ENCODE measurements around the gene SOX15.
A peak's percentile ranks its signal among the peaks of the same experiment; 100 is the strongest.
"Not testable (repeated sequence)": the region's sequence is repeated elsewhere in the genome, so short reads cannot be mapped to it uniquely, and the experiment has no call there.

The SOX15 gene

DNA sequence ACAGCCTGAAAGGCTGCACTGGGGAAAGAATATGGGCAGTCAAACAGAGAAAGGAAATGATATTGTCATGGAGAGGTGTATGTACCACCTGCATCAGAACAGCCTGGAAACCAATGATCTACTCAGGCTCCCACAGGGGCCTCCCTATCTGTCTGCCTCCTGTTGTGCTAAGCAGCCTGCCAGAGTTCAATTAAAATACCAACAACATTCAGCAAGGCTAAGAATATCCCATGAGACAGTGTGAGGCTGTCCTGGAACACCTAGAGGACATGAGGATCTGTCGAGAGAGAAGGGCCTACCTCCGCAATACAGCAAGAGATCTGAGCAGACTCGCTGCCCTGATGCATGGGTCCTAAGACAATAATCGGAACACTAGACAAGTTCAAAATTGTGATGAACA is 16.4 kb upstream of the SOX15 start:
- no peak for DNase-seq

DNA sequence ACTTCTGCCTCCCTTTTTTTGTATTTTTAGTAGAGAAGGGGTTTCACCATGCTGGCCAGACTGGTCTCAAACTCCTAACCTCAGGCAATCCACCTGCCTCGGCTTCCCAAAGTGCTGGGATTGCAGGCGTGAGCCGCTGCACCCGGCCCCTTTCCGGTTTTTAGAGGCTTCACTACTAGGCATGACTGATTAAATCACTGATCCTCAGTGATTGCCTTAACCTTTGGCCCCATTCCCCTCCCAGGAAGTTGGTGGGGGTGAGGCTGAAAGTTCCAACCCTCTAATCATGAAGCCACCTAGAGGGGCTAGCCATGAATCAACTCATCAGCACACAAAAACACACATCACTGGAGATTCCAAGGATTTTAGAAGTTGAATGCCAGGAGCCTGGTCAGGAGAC is 7.7 kb upstream of the SOX15 start:
- not testable (repeated sequence) for DNase-seq

DNA sequence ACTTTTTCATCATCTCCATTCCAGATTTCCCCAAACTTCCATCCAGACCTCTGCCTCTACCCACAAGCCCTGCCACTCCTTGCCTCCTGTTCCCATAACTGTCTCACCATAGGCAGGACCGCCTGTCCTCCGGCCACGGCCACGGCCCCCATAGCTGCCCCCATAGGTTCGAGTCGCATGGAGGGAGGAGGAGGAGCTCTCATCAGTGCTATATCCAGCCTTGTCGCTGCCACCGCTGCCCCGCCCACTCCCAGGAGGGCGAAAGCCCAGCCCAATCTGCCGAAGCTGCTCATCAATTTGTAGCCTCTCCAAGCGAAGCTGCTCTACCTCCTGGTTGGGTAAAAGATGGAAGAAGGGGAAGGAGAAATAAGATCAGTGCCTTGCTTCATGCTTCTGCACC is 3.4 kb upstream of the SOX15 start:
- no peak for DNase-seq

DNA sequence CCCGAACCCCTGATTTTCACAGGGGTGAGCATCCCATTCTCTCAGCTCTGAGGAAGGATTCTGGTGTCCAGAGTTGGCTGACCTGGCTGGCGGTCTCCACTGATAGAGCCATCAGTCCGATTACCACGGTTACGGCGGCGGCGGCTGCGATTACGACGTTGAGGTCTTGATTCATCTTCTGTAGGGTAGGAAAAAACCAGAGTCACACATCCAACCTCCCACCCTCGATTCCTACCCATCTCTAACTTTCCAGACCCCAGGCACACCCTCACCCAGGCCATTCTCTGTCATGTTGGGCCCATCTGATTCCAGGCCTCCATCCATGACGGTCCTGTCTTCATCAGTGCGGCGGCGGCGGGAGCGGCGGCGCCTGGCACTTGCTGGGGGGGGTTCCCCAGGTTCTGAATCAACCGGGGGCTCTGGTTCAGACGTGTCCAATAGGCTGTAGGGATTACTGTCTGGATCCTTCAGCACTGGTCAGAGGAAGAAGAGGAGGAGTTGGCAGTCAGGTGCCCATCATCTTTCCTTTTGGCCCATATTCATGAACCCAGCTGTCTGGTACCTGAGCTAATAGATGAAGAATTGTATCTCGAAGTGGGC is 2.6 kb upstream of the SOX15 start:
- DNase-seq: no peak

DNA sequence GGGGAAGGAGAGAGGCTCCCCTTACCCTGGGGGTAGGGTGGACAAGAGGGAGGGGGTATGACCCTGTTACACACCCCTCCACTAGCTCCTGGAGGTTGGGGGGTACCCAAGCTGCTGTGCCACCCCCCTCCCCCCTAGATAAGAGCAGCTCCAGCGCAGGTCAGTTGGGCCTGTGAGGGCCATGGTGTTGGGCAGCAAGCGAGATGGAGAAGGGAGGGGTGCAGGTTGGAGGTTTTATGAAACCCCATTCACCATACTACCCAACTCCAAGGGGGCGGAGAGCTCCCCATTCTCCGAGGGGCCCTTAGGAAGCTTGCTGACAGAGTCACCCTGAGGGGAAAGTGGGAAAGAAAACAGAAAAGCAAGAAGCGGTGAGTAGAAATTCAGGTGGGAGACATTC is 1.7 kb upstream of the SOX15 start:
- DNase-seq: no peak

DNA sequence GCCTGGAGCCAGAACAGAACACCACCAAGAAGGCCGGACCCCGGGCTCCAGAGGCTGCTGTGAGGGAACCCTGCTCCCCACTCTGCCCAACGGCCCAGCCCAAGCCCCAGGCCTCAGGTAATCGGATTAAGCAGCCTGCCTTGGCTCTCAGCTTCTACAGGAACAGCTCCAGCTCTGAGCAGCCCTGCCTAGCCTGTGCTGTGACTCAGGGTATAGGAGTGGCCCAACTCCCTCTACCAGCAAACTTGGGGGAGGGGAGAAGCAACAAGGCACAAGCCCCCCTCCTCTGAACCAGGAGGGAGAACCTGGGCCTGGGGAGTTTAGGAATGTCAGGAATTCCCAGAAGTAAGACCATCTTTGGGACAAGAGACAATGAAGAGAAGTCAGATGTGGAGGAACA is 849 bp upstream of the SOX15 start:
- DNase-seq: no peak

DNA sequence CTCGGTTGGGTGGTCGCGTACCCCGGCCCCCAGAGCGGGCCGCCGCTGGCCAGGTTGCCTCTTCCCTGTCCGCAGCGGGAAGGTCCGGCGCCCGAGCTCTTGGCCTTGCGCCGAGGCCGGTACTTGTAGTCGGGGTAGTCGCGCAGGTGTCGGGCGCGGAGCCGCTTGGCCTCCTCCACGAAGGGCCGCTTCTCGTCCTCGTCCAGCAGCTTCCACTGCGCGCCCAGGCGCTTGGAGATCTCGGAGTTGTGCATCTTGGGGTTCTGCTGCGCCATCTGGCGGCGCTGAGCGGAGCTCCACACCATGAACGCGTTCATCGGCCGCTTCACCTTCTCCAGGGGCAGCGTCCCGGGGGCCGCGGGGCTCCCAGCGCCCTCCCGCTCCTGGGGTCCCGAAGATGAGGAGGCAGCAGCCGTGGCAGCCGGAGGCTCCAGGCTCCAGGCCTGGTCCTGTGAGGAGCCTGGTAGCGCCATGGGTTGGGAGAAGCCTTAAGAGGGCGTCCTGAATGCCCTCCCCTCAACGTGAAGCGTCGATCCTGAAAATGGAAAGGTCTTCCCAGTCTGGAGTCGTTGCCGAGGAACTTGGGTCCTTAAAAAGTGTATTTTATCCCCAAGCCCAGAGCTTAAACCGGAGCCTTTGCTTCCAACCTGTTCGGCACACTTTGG is 558 bp downstream of the SOX15 start:
- DNase-seq: no peak

DNA sequence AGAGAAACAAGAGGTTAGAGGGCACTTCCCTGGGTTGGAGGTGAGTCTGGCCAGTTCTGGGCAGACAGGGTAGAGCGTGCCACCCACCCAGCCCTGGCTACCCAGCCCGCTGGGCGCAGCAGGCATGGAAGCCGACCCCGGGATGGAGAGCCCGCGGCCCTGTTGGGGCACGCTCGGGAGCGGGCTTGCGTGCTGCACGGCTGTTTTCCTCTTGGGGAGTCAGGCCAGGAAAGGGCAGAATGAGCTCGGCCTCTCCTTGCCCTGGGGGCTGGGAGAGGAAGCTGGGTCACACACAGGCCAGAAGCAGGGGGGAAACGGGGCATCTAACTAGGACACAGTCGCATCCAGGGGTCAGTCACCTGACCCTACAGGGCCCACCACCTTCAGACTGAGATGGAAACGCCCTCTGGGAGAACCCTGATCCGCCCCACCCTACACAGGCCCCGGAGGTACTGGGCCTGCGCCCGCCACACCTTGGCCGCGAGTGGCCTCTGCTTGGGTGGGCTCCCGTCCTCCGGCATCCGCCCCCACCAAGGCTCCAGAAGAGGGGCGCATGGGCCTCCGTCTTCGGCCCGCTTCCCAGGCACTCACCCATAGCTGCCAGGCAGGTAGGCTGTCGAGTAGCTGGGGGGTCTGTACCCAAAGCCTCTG is 1.2 kb downstream of the SOX15 start:
- DNase-seq: no peak

DNA sequence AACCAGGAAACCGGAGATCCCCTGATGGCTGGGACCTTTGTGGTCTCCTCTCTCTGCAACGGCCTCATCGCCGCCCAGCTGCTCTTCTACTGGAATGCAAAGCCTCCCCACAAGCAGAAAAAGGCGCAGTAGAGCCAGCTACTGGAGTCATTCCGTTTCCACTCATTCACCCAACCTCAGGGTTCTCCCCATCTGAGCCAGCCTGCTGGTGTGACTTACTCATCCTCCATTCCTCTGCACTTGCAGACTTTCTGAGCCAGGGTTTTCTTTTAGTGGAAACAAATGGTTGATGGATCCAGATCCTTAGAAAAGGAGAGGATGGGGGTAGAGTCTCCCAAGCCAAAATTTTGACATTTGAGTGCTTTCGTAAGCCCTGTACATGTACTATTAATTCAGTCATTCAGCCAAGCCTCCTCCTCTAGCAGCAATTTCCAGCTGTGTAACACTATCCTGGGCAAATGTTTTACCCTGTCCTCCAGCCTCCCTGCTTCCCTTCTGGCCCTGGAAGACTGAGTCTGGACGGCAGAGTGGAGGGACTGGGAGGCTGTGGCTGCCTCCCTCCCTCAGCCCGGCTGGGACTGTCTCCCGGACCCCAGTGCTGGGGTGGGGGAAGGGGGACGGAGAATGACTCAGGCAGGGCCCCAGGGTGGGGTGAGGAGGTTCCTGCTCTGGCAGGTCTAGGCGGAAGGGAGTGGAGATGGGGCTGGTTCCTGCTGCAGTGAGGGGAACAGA is 2.3 kb downstream of the SOX15 start:
- no peak for DNase-seq

DNA sequence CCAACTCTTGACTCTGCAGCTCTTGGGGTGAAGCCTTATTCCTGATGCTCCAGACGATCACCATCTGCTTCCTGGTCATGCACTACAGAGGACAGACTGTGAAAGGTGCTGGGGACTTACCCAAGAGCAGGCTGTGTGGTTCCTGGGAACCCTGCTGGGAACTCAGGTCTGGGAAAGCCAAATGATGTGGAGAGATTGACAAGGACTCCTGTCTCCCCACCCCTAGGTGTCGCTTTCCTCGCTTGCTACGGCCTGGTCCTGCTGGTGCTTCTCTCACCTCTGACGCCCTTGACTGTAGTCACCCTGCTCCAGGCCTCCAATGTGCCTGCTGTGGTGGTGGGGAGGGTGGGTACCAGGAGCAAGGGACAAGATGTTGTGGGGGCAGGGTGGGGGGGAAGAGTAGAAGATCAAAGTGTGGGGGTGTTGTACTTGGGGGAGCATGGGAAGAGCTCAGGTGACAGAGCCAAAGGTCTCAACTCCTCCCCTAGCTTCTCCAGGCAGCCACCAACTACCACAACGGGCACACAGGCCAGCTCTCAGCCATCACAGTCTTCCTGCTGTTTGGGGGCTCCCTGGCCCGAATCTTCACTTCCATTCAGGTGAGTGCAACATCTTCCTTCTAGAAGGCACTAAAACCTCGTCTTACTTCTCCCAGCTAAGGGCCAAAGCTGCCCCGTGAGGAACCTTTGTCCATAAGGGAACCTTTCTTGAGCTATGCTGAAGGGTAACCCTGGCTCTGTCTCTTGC is 3.0 kb downstream of the SOX15 start:
- no peak for DNase-seq

DNA sequence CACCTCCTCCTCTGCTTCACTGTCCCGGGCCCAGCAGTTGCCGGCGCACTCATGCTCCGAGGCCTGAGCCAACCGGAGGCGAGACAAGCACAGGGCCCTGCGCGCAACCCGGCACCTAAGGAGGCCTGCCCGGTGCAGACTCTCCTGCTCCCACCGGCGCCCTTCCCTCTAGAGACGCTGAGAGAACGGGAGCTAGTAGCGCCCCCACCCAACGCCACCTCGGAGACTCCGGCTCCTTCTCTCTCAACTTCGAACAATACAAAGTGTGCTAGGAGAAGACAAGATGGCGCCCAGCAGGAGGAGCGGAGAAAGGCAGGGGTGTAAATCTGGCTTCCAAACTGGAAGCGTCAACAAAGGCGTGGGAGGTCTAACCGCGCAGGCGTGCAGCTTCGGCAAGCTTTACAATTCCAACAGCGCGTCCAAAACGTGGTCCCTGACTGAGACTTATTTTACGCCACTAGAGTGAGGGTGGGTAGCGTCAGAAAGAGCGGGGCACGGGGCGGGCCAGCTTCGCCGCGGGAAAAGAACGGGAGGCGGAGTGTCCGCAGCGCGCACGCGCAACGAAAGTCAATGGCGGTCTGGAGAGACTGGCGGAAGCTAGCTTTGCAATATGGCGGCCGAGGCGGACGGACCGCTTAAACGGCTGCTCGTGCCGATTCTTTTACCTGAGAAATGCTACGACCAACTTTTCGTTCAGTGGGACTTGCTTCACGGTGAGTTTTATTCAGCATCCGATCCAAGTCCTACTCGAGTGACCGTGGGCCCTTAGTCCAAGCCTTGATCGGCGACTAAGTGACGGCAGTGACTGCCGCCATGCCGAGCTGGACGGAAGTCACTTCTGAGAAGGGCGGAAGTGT is 6.4 kb downstream of the SOX15 start, which contains the start of gene MPDU1:
MPDU1 (plus strand) TSS at position 600 of the 857 bp plus-strand sequence; CDS start at position 611, 11 bp downstream.
- DNase-seq: peak; percentile 91

DNA sequence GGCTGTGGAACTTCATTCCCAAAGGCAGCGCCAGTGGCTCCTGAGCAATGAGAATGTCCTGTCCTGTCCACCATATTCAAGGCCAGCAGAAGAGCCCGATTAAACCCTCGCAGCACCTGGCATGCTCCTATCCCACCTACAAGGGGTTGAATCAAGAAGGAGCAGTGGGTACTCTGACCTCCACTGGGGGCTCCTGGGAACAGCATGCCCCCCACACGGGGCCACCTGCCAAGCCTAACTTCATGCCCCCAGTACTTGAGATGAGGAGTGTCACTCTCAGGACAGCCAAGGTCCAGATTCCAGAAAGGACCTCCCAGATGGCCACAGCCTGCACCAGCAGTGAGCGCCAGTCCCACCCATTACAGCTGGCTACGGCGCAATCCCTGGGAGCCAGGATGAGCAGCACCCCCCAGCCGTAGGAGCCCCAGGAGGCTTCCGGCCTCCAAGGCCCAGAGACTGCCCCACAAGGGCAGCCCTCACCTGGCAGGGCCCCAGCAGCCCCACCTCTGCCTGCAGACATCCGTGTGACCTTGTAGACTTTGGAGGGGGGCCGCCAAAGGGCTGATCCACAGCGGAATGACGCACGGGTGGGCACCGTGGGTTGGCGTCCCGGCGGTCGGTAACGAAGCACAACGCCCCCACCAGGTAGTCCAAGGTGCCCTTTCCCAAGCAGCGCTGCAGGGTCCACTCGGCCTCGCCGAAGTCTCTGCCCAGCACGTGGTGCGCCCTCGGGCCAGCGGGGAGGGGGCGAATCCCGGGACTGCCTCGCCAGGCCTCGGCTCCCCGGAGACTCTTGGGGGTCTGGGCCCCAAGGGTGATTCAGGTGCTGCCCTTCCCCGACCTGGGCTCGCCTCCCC is 7.3 kb downstream of the SOX15 start:
- no peak for DNase-seq

DNA sequence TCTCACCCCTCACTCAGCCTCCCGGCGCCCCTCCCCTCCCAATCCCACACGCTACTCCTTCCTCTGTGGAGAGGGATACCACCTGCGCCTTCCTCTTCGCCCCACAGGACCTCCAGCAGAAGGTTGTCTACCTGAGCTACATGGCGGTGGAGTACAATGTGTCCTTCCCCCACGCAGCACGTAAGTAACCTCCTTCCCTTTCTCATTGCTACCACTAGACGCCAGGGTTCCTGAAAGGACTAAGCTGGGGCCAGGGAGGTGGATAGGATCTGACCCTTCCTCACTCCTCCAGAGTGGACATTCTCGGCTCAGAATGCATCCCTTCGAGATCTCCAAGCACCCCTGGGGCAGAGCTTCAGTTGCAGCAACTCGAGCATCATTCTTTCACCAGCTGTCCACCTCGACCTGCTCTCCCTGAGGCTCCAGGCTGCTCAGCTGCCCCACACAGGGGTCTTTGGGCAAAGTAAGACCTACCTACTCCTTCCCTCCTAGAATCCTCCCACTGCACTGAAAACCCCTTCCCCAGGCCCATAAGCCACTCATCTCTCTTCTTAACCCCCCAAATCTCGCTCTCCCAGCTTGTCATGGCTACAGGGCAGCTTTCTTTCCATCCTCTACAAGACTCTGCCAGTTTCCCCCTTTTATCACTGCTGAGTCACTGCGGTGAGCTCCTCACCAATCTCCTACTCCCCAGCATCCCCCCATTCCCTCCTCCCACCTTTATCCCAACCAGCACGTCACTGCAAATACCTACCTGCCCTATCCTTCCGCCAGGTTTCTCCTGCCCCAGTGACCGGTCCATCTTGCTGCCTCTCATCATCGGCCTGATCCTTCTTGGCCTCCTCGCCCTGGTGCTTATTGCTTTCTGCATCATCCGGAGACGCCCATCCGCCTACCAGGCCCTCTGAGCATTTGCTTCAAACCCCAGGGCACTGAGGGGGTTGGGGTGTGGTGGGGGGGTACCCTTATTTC is 9.0 kb downstream of the SOX15 start:
- no peak for DNase-seq

DNA sequence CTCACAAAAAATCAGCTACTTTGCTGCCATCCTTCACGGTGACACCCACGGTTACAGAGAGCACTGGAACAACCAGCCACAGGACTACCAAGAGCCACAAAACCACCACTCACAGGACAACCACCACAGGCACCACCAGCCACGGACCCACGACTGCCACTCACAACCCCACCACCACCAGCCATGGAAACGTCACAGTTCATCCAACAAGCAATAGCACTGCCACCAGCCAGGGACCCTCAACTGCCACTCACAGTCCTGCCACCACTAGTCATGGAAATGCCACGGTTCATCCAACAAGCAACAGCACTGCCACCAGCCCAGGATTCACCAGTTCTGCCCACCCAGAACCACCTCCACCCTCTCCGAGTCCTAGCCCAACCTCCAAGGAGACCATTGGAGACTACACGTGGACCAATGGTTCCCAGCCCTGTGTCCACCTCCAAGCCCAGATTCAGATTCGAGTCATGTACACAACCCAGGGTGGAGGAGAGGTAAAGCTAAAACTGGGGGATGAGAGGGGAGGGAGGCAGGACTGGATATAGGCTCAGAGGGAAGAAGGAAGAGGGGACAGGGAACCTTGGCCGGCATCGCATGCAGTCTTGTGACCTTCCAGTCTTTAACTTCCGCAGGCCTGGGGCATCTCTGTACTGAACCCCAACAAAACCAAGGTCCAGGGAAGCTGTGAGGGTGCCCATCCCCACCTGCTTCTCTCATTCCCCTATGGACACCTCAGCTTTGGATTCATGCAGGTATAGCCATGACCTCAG is 9.9 kb downstream of the SOX15 start:
- no peak for DNase-seq

DNA sequence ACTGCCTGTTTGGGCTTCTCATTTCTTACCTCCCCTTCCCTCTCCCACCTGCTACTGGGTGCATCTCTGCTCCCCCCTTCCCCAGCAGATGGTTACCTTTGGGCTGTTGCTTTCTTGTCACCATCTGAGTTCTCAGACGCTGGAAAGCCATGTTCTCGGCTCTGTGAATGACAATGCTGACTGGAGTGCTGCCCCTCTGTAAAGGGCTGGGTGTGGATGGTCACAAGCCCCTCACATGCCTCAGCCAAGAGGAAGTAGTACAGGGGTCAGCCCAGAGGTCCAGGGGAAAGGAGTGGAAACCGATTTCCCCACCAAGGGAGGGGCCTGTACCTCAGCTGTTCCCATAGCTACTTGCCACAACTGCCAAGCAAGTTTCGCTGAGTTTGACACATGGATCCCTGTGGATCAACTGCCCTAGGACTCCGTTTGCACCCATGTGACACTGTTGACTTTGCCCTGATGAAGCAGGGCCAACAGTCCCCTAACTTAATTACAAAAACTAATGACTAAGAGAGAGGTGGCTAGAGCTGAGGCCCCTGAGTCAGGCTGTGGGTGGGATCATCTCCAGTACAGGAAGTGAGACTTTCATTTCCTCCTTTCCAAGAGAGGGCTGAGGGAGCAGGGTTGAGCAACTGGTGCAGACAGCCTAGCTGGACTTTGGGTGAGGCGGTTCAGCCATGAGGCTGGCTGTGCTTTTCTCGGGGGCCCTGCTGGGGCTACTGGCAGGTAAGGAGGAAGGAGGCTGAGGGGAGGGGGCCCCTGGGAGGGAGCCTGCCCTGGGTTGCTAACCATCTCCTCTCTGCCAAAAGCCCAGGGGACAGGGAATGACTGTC is 10.7 kb downstream of the SOX15 start, which contains the start of gene CD68:
CD68 (plus strand) TSS at position 638 of the 833 bp plus-strand sequence; CDS start at position 678, 40 bp downstream.
- DNase-seq: no peak

DNA sequence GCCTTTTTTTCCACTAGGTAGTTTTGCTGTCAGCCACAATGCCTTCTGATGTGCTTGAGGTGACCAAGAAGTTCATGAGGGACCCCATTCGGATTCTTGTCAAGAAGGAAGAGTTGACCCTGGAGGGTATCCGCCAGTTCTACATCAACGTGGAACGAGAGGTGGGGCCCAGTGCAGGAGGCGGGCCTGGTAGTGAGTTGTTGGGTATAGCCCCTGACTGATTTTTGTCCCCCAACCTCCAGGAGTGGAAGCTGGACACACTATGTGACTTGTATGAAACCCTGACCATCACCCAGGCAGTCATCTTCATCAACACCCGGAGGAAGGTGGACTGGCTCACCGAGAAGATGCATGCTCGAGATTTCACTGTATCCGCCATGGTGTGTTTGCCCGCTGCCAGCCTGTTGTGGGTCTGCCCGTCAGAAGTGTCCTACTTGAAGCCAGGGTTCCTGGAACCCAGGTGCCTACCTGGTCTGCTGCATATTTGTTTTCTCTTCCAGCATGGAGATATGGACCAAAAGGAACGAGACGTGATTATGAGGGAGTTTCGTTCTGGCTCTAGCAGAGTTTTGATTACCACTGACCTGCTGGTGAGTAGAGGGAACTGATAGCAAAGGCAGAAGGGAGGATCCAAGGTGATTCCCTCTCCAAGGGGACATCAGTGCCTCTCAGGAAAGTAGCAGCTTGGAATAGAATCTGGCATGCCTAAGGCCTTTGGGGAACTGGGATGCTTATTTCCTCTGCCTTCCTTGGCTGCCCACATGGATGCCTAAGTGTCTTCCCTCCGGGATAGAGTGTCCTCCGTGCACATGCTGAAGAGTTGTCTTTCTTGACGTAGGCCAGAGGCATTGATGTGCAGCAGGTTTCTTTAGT is 12.3 kb downstream of the SOX15 start:
- no peak for DNase-seq

DNA sequence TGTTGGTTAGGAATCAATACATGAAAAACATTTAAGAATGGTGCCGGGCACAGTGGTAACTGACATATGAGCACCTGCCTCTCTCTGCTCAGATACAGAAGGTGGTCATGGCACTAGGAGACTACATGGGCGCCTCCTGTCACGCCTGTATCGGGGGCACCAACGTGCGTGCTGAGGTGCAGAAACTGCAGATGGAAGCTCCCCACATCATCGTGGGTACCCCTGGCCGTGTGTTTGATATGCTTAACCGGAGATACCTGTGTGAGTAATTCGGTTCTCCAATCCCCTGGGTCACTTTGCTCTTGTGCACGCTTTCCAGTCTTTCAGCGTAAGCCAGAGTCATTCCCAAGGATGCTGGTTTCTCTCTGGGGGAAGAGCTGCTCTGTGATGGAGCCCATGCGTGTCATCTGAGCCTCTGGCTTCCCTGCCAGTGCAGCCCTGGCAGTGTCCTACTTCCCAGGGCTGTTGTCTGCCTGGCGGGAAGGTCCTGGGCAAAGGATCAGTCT is 13.4 kb downstream of the SOX15 start:
- DNase-seq: no peak

Data from DMS153 (cell line).